Fibroblast of the aortic adventitia (primary cell): Measurements from ENCODE around the gene LY6G5C. TPM values are rescaled to one million over a fixed set of nuclear protein-coding genes. Genes with fewer than 3 reads are reported as not detected.

ENCODE experiments used
- DNase-seq: peaks from one replicate; pipeline ENCODE4 v3.0.0-alpha.2; 2010; ENCODE audit warnings: low read depth
- H3K4me3 ChIP-seq: 2 replicates; pipeline ENCODE4 v1.5.1; 2011; ENCODE audit warnings: low read depth, mild to moderate bottlenecking, control low read depth, low read length, moderate library complexity
- CTCF ChIP-seq: IDR thresholded peaks from 2 replicates; pipeline ENCODE4 v1.5.1; 2011; ENCODE audit warnings: mild to moderate bottlenecking, low read length, control low read depth, inconsistent platforms; ENCODE audit not compliant: insufficient read depth
- total RNA-seq: library from RNA; depleted of rRNA; stranded (reverse); fragments of >200 nt; gene quantifications from 2 replicates; pipeline ENCODE4 v1.2.3, GENCODE V29; 2012; ENCODE audit warnings: low replicate concordance

Gene LY6G5C
- total RNA-seq, 1 donor = 1.1 TPM

DNA sequence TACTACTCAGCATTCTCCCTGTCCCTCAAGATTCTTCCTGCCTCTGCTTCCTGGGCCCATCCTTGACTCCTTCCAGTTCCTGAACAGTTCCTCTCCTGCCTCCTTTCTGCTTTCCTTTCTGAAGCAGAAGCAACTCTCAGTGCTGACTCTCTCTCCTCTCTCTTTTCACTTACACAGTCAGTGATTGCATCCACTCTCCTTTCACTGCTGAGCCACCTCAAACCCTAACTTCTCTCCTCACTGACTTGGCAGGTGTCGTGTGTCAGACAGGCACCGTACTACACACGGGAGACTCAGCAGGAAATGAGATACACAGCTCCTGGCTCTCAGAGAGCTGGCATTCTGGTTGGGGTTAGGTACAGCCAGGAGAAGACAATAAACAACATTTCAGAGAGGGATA, 16.7 kb upstream of the LY6G5C start:
- no peak for TF ChIP-seq CTCF
- DNase-seq = no peak
- H3K4me3 ChIP-seq = no peak overlapping the region

- TF ChIP-seq CTCF = no peak
Measured at GRCh38 chr6:31693535-31693934, 12.7 kb upstream of the LY6G5C start.

DNA sequence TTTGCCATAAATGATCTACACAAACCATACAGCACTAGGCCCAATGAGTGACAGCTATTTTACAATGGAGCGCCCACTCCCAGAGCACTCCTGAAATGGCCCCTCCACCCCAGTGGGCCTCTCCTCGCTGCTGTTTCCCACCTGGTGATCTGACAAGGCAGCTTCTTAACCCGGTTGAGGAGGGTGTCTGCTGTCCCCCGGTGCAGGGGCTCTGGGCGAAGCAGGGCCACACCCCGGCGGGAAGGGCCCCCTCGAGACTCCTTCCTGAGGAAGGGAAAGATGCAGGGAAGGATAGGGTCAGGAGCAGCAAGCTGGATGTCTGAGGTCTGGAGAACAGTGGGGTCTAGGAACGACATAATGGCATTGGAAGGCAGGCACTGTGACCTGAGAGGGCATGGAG, 12.0 kb upstream of the LY6G5C start:
- no peak for TF ChIP-seq CTCF
- DNase-seq = no peak
- H3K4me3 ChIP-seq = no peak overlapping the region

More at GRCh38 chr6:31693535-31693934, 12.7 kb upstream of the LY6G5C start:
- no peak for DNase-seq
- no peak overlapping the region for H3K4me3 ChIP-seq

DNA sequence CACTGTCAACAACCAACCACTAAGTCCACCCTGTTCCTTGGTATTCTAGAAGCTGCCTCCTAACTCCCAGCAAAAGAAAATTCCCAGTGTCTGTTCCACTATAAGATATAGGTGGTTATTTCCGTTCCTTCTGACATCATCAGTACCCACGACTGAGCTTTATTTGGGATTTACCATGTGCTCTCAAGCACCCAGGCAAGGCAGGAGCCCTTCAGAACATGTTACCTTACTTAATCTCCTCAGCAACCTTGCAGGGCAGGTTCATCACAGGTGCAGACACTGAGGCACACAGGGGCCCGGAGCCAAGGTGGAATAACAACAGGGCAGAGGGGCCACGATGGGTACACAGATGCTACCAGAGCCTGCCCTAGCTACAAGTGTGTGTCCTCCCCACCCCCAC, 11.5 kb upstream of the LY6G5C start:
- TF ChIP-seq CTCF = no peak
- H3K4me3 ChIP-seq = no peak overlapping the region
- no peak for DNase-seq

GRCh38 chr6:31691564-31692108, 10.8 kb upstream of the LY6G5C start:
- no peak for DNase-seq
- TF ChIP-seq CTCF = no peak
- H3K4me3 ChIP-seq = no peak overlapping the region

GRCh38 chr6:31691078-31691463, 10.2 kb upstream of the LY6G5C start:
- DNase-seq = no peak
- TF ChIP-seq CTCF = no peak
- no peak overlapping the region for H3K4me3 ChIP-seq
